HG03520 (cell line): Measurements from ENCODE around the gene UBE3A.

Experiments
- ATAC-seq: cut with Tn5 transposase; IDR thresholded peaks from one replicate; pipeline ENCODE4 v1.9.1; 2021; ENCODE audit warnings: mild to moderate bottlenecking, moderate library complexity; ENCODE audit not compliant: unreplicated experiment

Gene UBE3A

DNA sequence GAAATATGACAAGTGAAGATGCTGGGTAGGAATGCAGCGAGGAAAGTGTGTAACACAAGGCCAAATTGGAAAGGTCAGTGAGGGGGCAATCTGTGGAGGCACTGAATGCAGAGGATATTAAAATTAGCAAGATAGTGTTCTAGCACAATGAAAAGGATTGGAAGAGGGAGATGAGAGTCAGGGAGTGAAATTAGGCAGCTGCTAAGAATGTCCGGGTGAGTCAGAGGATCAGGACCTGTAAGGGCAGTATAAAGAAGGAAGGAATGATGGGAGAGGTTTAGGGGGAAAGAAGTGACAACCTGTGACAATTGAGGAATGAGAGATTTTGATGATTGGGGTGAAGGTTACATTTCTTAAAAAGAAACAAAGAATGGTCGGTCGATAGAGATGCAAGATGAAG, 103.5 kb downstream of the UBE3A start:
- no peak for ATAC-seq

DNA sequence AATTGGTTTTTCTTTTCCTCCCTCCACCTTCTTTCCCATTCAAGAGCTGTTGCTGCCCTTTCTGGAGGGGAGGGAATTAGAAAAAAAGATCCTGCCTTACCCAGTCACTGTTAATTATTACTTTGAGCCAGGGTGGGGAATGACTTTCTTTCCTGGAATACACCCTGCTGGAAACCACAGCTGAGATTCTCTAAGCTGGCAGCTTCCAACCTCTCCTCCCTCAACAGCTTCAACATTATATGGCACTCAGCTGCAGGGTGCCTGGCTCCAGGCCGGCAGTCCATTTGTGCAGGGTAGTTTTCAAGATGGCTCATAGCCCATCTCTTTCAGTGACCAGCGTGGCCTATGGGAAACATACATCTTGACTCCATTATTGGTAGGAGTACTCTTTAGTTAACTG, 105.8 kb downstream of the UBE3A start:
- ATAC-seq: no peak

DNA sequence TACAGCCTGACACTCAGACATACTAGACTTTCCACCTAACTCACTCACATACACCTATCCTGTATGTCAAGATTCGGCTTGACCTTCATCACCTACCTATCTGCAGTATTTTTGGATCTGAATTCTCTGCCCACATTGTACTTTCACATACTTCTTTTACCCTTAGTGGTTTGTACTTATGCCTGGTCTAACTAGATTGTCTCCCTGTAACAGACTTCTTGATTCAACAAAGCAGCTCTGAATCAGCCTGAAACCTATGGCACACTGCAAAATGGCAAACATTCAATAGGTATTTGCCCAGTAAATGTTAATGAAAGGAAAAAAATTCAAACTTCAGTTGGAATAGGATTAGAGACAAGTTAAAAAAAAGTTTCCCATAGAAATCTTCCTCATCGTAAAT, 106.5 kb downstream of the UBE3A start:
- ATAC-seq: no peak

DNA sequence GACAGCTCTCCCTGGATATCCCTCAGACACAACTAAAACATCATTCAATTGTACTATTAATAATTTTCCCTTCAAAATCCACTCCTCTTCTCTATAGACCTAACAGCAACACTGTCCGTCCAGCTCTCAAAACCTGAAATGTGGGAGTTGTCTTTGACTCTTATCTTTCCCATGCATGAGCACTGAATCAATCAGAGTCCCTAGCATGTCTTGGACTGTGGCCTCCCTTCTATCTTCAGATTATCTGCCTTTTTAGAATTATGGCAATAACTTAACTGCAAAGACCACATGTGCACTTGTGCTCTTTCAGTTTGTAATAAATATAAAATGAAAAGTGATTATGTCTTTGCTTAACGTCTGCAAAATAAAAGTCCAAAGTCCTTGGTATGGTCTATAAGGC, 107.0 kb downstream of the UBE3A start:
- ATAC-seq: no peak

DNA sequence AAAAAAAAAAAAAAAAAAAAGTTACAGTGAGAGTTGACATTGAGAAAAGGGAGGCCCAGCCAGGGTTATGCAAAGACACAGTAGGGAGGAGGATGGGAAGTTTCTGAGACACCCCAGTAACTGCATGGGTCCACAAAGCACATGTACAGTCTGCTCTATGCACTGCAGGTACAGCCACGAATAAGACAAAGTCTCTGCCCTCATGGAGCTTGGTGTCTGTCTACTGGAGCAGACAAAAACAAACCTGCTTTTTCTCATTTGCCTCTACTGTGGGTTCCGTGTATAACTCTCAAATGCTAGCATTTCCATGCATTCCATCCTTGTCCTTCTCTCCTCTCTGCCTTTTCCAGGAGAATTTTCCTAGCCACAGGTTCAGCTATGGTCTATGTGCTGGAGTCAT, 107.4 kb downstream of the UBE3A start:
- ATAC-seq: no peak

DNA sequence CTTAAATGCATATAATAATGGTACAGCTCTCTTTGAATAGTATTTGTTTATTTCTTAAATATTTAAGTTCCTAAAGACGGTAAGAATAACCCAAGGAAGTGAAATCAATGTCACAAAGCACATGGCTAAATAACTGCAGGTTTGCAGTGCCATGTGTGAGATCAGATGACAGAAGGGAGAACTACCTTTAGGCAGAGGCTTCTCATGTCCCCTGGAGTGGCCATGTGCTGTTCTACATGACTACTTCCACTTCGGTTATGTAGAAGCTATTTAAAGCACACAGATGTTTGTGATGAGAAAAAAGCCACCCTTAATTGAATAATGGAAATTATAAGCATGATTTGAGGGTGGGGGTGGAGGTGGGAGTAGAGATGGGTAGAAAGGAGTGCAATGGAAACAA, 109.1 kb downstream of the UBE3A start:
- no peak for ATAC-seq

DNA sequence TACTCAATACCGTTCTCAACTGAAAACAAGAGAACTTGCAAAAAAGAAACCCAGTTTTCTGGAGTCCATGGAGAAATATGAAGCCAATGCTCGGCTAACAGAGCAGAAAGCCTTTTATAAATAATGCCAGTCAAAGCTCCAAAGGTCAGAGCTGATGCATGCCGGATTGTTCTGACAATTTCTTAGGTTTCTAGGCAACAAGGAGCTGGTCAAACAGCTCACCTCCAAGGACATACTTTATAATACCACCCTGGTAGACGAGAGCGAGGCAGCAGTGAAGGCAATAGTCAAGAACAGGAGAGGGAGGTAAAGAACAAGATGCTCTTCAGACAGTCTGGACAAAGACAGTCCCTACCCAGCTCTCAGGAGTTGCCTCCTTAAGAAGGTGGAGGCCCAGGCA, 111.1 kb downstream of the UBE3A start:
- no peak for ATAC-seq

DNA sequence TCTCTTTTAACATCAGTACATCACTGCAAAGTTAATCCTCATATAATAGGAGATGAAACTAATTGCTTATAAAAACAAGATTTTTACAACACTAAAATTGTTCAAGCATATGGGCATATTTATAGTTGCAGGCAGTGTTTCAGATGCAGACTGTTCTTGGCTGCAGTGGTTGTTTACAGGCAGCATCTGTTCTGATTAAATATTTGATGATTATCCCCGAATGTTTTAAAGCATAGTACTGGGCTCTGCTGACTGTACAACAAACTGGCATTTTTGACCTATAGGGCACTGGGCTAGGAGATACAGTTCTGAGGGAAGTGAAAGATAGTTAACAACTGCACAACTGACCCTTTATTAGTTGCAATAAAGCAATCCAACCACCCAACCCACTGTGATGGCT, 113.6 kb downstream of the UBE3A start:
- no peak for ATAC-seq

DNA sequence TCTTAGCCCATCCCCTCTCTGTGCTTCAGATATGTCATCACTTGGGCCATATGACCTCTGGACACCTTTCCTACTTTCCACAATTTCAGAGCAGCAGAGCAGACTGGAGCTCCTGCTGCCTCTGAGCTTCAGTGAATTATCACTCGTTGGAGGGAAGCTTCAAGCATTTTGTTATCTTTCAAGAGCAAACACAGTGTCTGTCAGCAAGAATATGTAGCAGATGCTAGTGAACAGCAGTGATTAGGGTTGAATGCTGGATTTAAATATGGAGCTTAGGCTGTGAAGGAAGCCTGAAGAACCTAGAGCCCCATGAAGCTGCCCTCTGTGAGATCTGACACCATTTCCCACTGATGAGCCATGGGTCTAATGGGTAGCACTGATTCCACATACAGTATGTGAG, 115.4 kb downstream of the UBE3A start:
- no peak for ATAC-seq

DNA sequence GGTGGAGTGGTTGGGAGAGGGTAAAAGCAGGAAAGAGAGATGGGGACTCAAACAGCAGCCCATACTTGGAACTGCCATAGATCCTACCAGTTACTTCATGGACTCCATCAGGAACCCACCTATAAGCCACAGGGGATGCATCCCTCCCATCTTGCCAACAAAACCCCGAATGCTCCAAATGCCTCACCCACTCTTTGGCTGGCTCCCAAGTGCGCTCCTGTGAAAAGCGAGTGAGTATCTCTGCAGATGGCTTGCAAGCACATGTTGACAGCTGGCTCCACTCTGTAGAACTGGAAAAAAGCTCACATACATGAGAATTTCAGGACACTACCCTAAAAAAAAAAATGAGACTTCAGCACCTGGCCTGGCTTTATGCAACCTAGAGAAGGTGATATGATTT, 151.0 kb downstream of the UBE3A start:
- no peak for ATAC-seq
